Jurkat, Clone E6-1 (cell line): ENCODE results near the gene CDK6.

Experiments
- DNase-seq: peaks from one replicate; pipeline ENCODE4 v3.0.0-alpha.2; 2011; ENCODE audit warnings: low read depth, low spot score
- H3K4me3 ChIP-seq: 2 replicates; pipeline ENCODE4 v1.5.1; 2011; ENCODE audit warnings: mild to moderate bottlenecking, low read length, control low read depth, moderate library complexity

CDK6 gene

GRCh38 chr7:92645114-92646061 is 191.0 kb downstream of the CDK6 start:
- H3K4me3 ChIP-seq, result no peak overlapping the region; the same call in 1 of the 2 replicates
- peak; percentile 92 for DNase-seq

GRCh38 chr7:92644406-92645113 is 191.8 kb downstream of the CDK6 start:
- no peak overlapping the region for H3K4me3 ChIP-seq
- no peak for DNase-seq

- H3K4me3 ChIP-seq, result no peak overlapping the region
- DNase-seq, result no peak
These were observed 192.6 kb downstream of the CDK6 start for GRCh38 chr7:92643821-92644220.

GRCh38 chr7:92641921-92642511 is 194.4 kb downstream of the CDK6 start:
- peak; percentile 82 for DNase-seq
- no peak overlapping the region for H3K4me3 ChIP-seq

GRCh38 chr7:92639966-92640365 is 196.4 kb downstream of the CDK6 start:
- peak; percentile 98 for DNase-seq
- H3K4me3 ChIP-seq, result peak overlapping the region; percentile 5; the same call in 1 of the 2 replicates

GRCh38 chr7:92639213-92639896 is 197.0 kb downstream of the CDK6 start:
- peak; percentile 100 for DNase-seq
- peak overlapping the region; percentile 3; the same call in 1 of the 2 replicates for H3K4me3 ChIP-seq

- DNase-seq, result no peak
These were observed 200.3 kb downstream of the CDK6 start for GRCh38 chr7:92636018-92636560.

GRCh38 chr7:92635538-92635937 is 200.8 kb downstream of the CDK6 start:
- no peak overlapping the region for H3K4me3 ChIP-seq

More at GRCh38 chr7:92636018-92636560, 200.3 kb downstream of the CDK6 start:
- H3K4me3 ChIP-seq, result no peak overlapping the region

GRCh38 chr7:92634924-92635519 is 201.4 kb downstream of the CDK6 start:
- no peak for DNase-seq

More at GRCh38 chr7:92635538-92635937, 200.8 kb downstream of the CDK6 start:
- no peak for DNase-seq

GRCh38 chr7:92634205-92634604 is 202.2 kb downstream of the CDK6 start:
- no peak for DNase-seq
- H3K4me3 ChIP-seq, result no peak overlapping the region

More at GRCh38 chr7:92634924-92635519, 201.4 kb downstream of the CDK6 start:
- no peak overlapping the region for H3K4me3 ChIP-seq

- peak; percentile 96 for DNase-seq
- H3K4me3 ChIP-seq, result no peak overlapping the region
These were observed 203.0 kb downstream of the CDK6 start for GRCh38 chr7:92633211-92633906.

- H3K4me3 ChIP-seq, result no peak overlapping the region
- DNase-seq, result no peak
These were observed 203.6 kb downstream of the CDK6 start for GRCh38 chr7:92632791-92633190.

- no peak for DNase-seq
- H3K4me3 ChIP-seq, result no peak overlapping the region
These were observed 204.4 kb downstream of the CDK6 start for GRCh38 chr7:92631850-92632487.

- H3K4me3 ChIP-seq, result peak overlapping the region; percentile 4; the same call in 1 of the 2 replicates
These were observed 205.1 kb downstream of the CDK6 start for GRCh38 chr7:92631067-92631849.

GRCh38 chr7:92629779-92630178 is 206.6 kb downstream of the CDK6 start:
- no peak overlapping the region for H3K4me3 ChIP-seq
- DNase-seq, result no peak

More at GRCh38 chr7:92631067-92631849, 205.1 kb downstream of the CDK6 start:
- peak; percentile 100 for DNase-seq

- no peak overlapping the region for H3K4me3 ChIP-seq
- no peak for DNase-seq
These were observed 208.4 kb downstream of the CDK6 start for GRCh38 chr7:92627956-92628355.
